Astrocyte (in vitro differentiated cells and primary cell): ENCODE measurements around the gene TDRD1. TPM values are rescaled to one million over a fixed set of nuclear protein-coding genes. Genes with fewer than 3 reads are reported as not detected.

Experiments
- DNase-seq: peaks from one replicate; pipeline ENCODE4 v3.0.0-alpha.2; 2010; ENCODE audit warnings: low read depth
- FAIRE-seq: peaks from 2 replicates; lab custom pipeline; 2011; peaks lifted over from hg19 to GRCh38; lab: Jason Lieb, UNC
- H2AFZ ChIP-seq: 2 replicates; pipeline ENCODE4 v1.6.0; 2012; ENCODE audit warnings: low read depth, low read length, inconsistent platforms
- H3K27ac ChIP-seq: 2 replicates; pipeline ENCODE4 v1.5.1; 2011; ENCODE audit warnings: low read depth, low read length, inconsistent platforms
- H3K27me3 ChIP-seq: 2 replicates; pipeline ENCODE4 v1.6.0; 2011; ENCODE audit warnings: low read length, inconsistent platforms; ENCODE audit not compliant: insufficient read depth
- H3K36me3 ChIP-seq: 2 replicates; pipeline ENCODE4 v1.5.1; 2011; ENCODE audit warnings: low read length, inconsistent platforms; ENCODE audit not compliant: insufficient read depth
- H3K4me1 ChIP-seq: 2 replicates; pipeline ENCODE4 v1.5.1; 2011; ENCODE audit warnings: low read length, inconsistent platforms; ENCODE audit not compliant: insufficient read depth
- H3K4me2 ChIP-seq: 2 replicates; pipeline ENCODE4 v1.6.0; 2012; ENCODE audit warnings: low read length, inconsistent platforms
- H3K4me3 ChIP-seq: 2 replicates; pipeline ENCODE4 v1.5.1; 2011; ENCODE audit warnings: low read depth, mild to moderate bottlenecking, low read length, inconsistent platforms; ENCODE audit not compliant: insufficient read depth
- H3K79me2 ChIP-seq: 2 replicates; pipeline ENCODE4 v1.6.0; 2012; ENCODE audit warnings: mild to moderate bottlenecking, low read length, inconsistent platforms; ENCODE audit not compliant: insufficient read depth
- H3K9ac ChIP-seq: 2 replicates; pipeline ENCODE4 v1.6.0; 2012; ENCODE audit warnings: mild to moderate bottlenecking, low read length, inconsistent platforms
- H3K9me3 ChIP-seq: 2 replicates; pipeline ENCODE4 v1.5.1; 2012; ENCODE audit warnings: low read depth, mild to moderate bottlenecking, low read length, inconsistent platforms; ENCODE audit not compliant: insufficient read depth
- H4K20me1 ChIP-seq: 2 replicates; pipeline ENCODE4 v1.6.0; 2012; ENCODE audit warnings: low read length, inconsistent platforms; ENCODE audit not compliant: insufficient read depth
- H3K27ac Mint-ChIP-seq: one replicate; pipeline ENCODE4 v1.8.0; 2021; ENCODE audit warnings: mild to moderate bottlenecking, mixed read lengths; ENCODE audit not compliant: unreplicated experiment
- H3K27me3 Mint-ChIP-seq: one replicate; pipeline ENCODE4 v1.8.0; 2021; ENCODE audit warnings: low read depth, mixed read lengths; ENCODE audit not compliant: unreplicated experiment
- H3K36me3 Mint-ChIP-seq: one replicate; pipeline ENCODE4 v1.8.0; 2021; ENCODE audit warnings: low read depth, mixed read lengths; ENCODE audit not compliant: unreplicated experiment
- H3K4me1 Mint-ChIP-seq: one replicate; pipeline ENCODE4 v1.8.0; 2021; ENCODE audit warnings: low read depth, mixed read lengths; ENCODE audit not compliant: unreplicated experiment
- H3K4me3 Mint-ChIP-seq: one replicate; pipeline ENCODE4 v1.8.0; 2021; ENCODE audit warnings: mild to moderate bottlenecking, moderate library complexity, mixed read lengths; ENCODE audit not compliant: unreplicated experiment
- H3K9me3 Mint-ChIP-seq: one replicate; pipeline ENCODE4 v1.8.0; 2021; ENCODE audit warnings: mild to moderate bottlenecking, mixed read lengths; ENCODE audit not compliant: unreplicated experiment
- CTCF ChIP-seq: IDR thresholded peaks from 2 replicates; pipeline ENCODE4 v1.5.1; 2011; ENCODE audit warnings: low read depth, mild to moderate bottlenecking, inconsistent platforms, low read length, moderate library complexity; ENCODE audit not compliant: insufficient read depth
- EZH2 ChIP-seq: IDR thresholded peaks from 2 replicates; pipeline ENCODE4 v1.6.1; 2012; ENCODE audit warnings: mild to moderate bottlenecking, low read length, inconsistent platforms; ENCODE audit not compliant: insufficient read depth
- total RNA-seq: library from RNA; stranded (reverse); gene quantifications from 2 replicates; pipeline ENCODE4 v1.2.1, GENCODE V29; 2021

Gene TDRD1
- total RNA-seq, 1 donor from 2014 or later, result not detected

DNA sequence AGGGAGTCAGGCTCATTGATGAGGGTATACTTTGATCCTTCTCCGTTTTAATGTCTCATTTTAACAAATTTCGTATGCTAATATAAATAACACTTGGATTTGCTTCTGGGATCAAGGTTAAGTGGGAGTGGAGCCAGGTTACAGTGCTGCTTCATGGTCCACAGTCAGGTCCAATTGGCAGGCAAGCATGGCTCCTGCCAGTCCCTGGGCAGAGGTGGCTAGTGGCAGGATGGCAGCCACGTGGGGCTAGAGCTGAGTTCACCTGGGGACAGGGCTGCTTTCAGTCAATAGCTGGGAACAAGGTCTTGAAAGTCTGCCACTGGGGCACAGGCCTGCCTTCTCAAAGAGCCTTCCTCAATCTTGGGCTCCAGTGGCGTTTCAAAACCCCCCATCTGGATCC, 43.9 kb downstream of the TDRD1 start:
- peaks cover 26% of the 10 kb centered on the region for H3K27me3 Mint-ChIP-seq
- peaks cover 4% of the 10 kb centered on the region for H3K9me3 Mint-ChIP-seq
- H4K20me1 ChIP-seq, result no peaks in the 10 kb centered on the region
- H3K4me3 Mint-ChIP-seq, result no peak overlapping the region
- H3K79me2 ChIP-seq, result no peaks in the 10 kb centered on the region
- TF ChIP-seq EZH2, result no peak
- TF ChIP-seq CTCF, result no peak
- no peak for DNase-seq
- H2AFZ ChIP-seq, result no peak overlapping the region
- peaks cover 32% of the 10 kb centered on the region for H3K27me3 ChIP-seq
- no peak for FAIRE-seq
- H3K4me1 Mint-ChIP-seq, result peaks cover 9% of the 10 kb centered on the region
- H3K4me2 ChIP-seq, result no peak overlapping the region
- H3K27ac ChIP-seq, result no peak overlapping the region
- no peak overlapping the region for H3K4me3 ChIP-seq
- H3K9ac ChIP-seq, result no peak overlapping the region
- no peaks in the 10 kb centered on the region for H3K4me1 ChIP-seq
- H3K36me3 ChIP-seq, result no peaks in the 10 kb centered on the region
- no peak overlapping the region for H3K27ac Mint-ChIP-seq
- H3K9me3 ChIP-seq, result no peaks in the 10 kb centered on the region
- H3K36me3 Mint-ChIP-seq, result no peaks in the 10 kb centered on the region

DNA sequence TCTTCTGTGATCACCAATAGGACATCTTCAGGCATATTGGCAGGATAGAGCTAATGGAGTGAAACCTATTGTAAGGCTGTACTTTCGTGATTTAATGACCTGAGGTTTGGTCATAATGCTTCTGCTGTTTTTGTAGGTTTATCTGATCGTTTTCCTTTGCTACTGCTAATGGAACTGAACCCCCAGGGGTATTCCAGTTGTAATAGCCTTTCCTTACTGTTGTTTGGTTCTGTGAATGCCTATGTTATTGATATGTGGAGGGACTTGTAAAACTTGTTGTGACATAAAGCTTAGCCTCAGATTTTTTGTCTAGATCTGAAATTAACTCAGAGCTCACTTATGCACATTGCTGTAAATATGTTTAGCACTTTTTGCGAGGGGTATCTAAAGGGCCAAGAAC, 49.0 kb downstream of the TDRD1 start:
- Histone ChIP-seq H3K9me3 (no peaks in the 10 kb centered on the region), H3K4me2 (no peak overlapping the region), H3K4me1 (no peaks in the 10 kb centered on the region), H4K20me1 (no peaks in the 10 kb centered on the region), H2AFZ (no peak overlapping the region), H3K27me3 (peaks cover 28% of the 10 kb centered on the region), H3K79me2 (no peaks in the 10 kb centered on the region), H3K4me3 (no peak overlapping the region), H3K36me3 (no peaks in the 10 kb centered on the region), H3K9ac (no peak overlapping the region), H3K27ac (no peak overlapping the region)
- no peak for TF ChIP-seq CTCF
- no peak for TF ChIP-seq EZH2
- no peaks in the 10 kb centered on the region for H3K4me1 Mint-ChIP-seq
- no peaks in the 10 kb centered on the region for H3K36me3 Mint-ChIP-seq
- no peak for FAIRE-seq
- no peak for DNase-seq
- peaks cover 7% of the 10 kb centered on the region for H3K9me3 Mint-ChIP-seq
- H3K27ac Mint-ChIP-seq, result no peak overlapping the region
- no peak overlapping the region for H3K4me3 Mint-ChIP-seq
- H3K27me3 Mint-ChIP-seq, result peaks cover 27% of the 10 kb centered on the region

DNA sequence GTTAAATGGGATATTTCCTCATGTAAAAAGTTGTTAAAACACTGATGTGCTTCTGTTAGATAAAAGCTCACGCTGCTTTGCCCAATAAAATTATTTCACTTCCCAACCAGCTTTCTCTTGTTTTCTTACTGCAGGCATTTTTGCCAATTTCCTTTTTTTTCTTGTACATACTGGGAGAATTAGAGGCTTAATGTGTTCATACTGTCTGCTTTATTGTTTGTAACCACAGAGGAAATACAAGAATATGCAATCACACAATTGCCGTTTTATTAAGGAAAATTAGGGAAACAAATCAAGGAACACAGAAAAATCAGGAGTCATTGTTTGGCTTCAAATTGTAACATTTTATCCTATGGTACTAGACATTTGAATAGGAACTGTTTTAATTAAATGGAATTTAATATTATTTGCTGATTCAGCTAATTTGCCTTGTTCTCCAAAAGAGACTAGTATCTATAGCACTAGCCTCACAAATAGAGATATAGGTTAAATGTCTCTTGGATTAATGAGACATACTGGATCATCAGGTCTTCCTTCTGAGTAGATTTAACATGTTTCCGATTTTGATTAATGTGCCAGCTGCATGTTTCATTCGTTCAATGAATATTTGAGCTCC, 53.5 kb downstream of the TDRD1 start:
- FAIRE-seq (no peak), DNase-seq (no peak)
- H4K20me1 ChIP-seq, result no peaks in the 10 kb centered on the region
- H3K9ac ChIP-seq, result no peak overlapping the region
- Mint-ChIP-seq H3K4me3 (no peak overlapping the region), H3K36me3 (no peaks in the 10 kb centered on the region), H3K27ac (no peak overlapping the region), H3K9me3 (peaks cover 3% of the 10 kb centered on the region), H3K4me1 (no peaks in the 10 kb centered on the region), H3K27me3 (peaks cover 28% of the 10 kb centered on the region)
- no peak overlapping the region for H2AFZ ChIP-seq
- H3K27me3 ChIP-seq, result peaks cover 29% of the 10 kb centered on the region
- H3K4me2 ChIP-seq, result no peak overlapping the region
- TF ChIP-seq EZH2 (no peak), CTCF (no peak)
- H3K9me3 ChIP-seq, result no peaks in the 10 kb centered on the region
- H3K79me2 ChIP-seq, result no peaks in the 10 kb centered on the region
- H3K27ac ChIP-seq, result no peak overlapping the region
- H3K36me3 ChIP-seq, result no peaks in the 10 kb centered on the region
- no peaks in the 10 kb centered on the region for H3K4me1 ChIP-seq
- no peak overlapping the region for H3K4me3 ChIP-seq
